Mesodermal cell (in vitro differentiated cells): Measurements from ENCODE around the gene SIL1.
"Not testable (repeated sequence)": the region's sequence is repeated elsewhere in the genome, so short reads cannot be mapped to it uniquely, and the experiment has no call there.

ENCODE experiments used
- H3K27ac ChIP-seq: 2 replicates; pipeline ENCODE4 v1.7.0; 2013; ENCODE audit warnings: mild to moderate bottlenecking, low read depth, low read length, moderate library complexity; ENCODE audit not compliant: severe bottlenecking
- H3K36me3 ChIP-seq: 2 replicates; pipeline ENCODE4 v1.7.1; 2013; ENCODE audit warnings: mild to moderate bottlenecking, low read length, moderate library complexity; ENCODE audit not compliant: control insufficient read depth, insufficient read depth
- H3K4me1 ChIP-seq: one replicate; pipeline ENCODE4 v1.7.1; 2013; ENCODE audit warnings: mild to moderate bottlenecking, low read length; ENCODE audit not compliant: insufficient read depth, control insufficient read depth, poor library complexity, severe bottlenecking
- H3K4me3 ChIP-seq: 2 replicates; pipeline ENCODE4 v1.7.0; 2013; ENCODE audit warnings: low read length, control low read depth, mild to moderate bottlenecking; ENCODE audit not compliant: insufficient read depth, poor library complexity, severe bottlenecking; ENCODE audit errors: extremely low read depth
- H3K9me3 ChIP-seq: 2 replicates; pipeline ENCODE4 v1.7.1; 2013; ENCODE audit warnings: mild to moderate bottlenecking, low read length, moderate library complexity; ENCODE audit not compliant: control insufficient read depth
- WGBS, 2 experiments: methylation state at CpG; one replicate each; pipeline ENCODE4 v1.1.5; 2013; ENCODE audit warnings: missing lambda C conversion rate in 2 of 2; ENCODE audit not compliant: insufficient coverage in 2 of 2; 5-methylcytosine and 5-hydroxymethylcytosine counted together

SIL1 gene

GRCh38 chr5:139222346-139222745, 24.2 kb upstream of the SIL1 start:
- no peak overlapping the region for H3K4me3 ChIP-seq
- no peak overlapping the region for H3K27ac ChIP-seq
- WGBS, 2 experiments, result 79 to 80% methylated on average over 2 of the region's 3 CpGs
- no peaks in the 10 kb centered on the region for H3K4me1 ChIP-seq
- H3K36me3 ChIP-seq, result no peaks in the 10 kb centered on the region
- no peaks in the 10 kb centered on the region for H3K9me3 ChIP-seq

- 90 to 94% methylated on average over 2 to 3 of the region's 7 CpGs for WGBS, 2 experiments
- H3K36me3 ChIP-seq, result not testable (repeated sequence)
Observed at GRCh38 chr5:139218038-139218437, 19.9 kb upstream of the SIL1 start.

GRCh38 chr5:139215107-139215975, 17.2 kb upstream of the SIL1 start:
- H3K4me1 ChIP-seq, result no peaks in the 10 kb centered on the region
- no peak overlapping the region for H3K27ac ChIP-seq
- H3K36me3 ChIP-seq, result no peaks in the 10 kb centered on the region
- H3K9me3 ChIP-seq, result peaks cover 6% of the 10 kb centered on the region
- H3K4me3 ChIP-seq, result no peak overlapping the region
- WGBS, 2 experiments, result 84 to 86% methylated on average over 10 to 12 of the region's 15 CpGs

More at GRCh38 chr5:139218038-139218437, 19.9 kb upstream of the SIL1 start:
- H3K4me3 ChIP-seq, H3K4me1 ChIP-seq, H3K9me3 ChIP-seq, H3K27ac ChIP-seq: not testable (repeated sequence)

- no peak overlapping the region for H3K27ac ChIP-seq
- H3K36me3 ChIP-seq, result no peaks in the 10 kb centered on the region
- no peak overlapping the region for H3K4me3 ChIP-seq
- H3K9me3 ChIP-seq, result peaks cover 6% of the 10 kb centered on the region
- WGBS, 2 experiments, result 67% methylated on average over 1 of the region's 2 CpGs; no CpG with 5 or more reads in 1 of the 2 experiments
- no peaks in the 10 kb centered on the region for H3K4me1 ChIP-seq
Observed at GRCh38 chr5:139214646-139215045, 16.5 kb upstream of the SIL1 start.

GRCh38 chr5:139212906-139213305, 14.7 kb upstream of the SIL1 start:
- 88 to 93% methylated on average over 2 of the region's 2 CpGs for WGBS, 2 experiments

GRCh38 chr5:139212486-139212885, 14.3 kb upstream of the SIL1 start:
- WGBS, 2 experiments, result 100% methylated on average over 1 of the region's 3 CpGs
- peaks cover 6% of the 10 kb centered on the region for H3K9me3 ChIP-seq
- H3K36me3 ChIP-seq, result no peaks in the 10 kb centered on the region
- no peak overlapping the region for H3K27ac ChIP-seq
- H3K4me1 ChIP-seq, result no peaks in the 10 kb centered on the region
- H3K4me3 ChIP-seq, result no peak overlapping the region

More at GRCh38 chr5:139212906-139213305, 14.7 kb upstream of the SIL1 start:
- H3K9me3 ChIP-seq, result peaks cover 6% of the 10 kb centered on the region
- H3K27ac ChIP-seq, result no peak overlapping the region
- H3K36me3 ChIP-seq, result no peaks in the 10 kb centered on the region
- H3K4me1 ChIP-seq, result no peaks in the 10 kb centered on the region
- no peak overlapping the region for H3K4me3 ChIP-seq

GRCh38 chr5:139210585-139210984, 12.4 kb upstream of the SIL1 start:
- no peaks in the 10 kb centered on the region for H3K9me3 ChIP-seq
- no peaks in the 10 kb centered on the region for H3K36me3 ChIP-seq
- no peak overlapping the region for H3K27ac ChIP-seq
- H3K4me1 ChIP-seq, result no peaks in the 10 kb centered on the region
- WGBS, 2 experiments, result 9 to 50% methylated on average over 1 of the region's 4 CpGs
- no peak overlapping the region for H3K4me3 ChIP-seq

- 100% methylated on average over 1 of the region's 3 CpGs; no CpG with 5 or more reads in 1 of the 2 experiments for WGBS, 2 experiments
- no peaks in the 10 kb centered on the region for H3K36me3 ChIP-seq
- no peaks in the 10 kb centered on the region for H3K9me3 ChIP-seq
- H3K4me3 ChIP-seq, result no peak overlapping the region
- no peak overlapping the region for H3K27ac ChIP-seq
- H3K4me1 ChIP-seq, result no peaks in the 10 kb centered on the region
Observed at GRCh38 chr5:139207297-139208000, 9.3 kb upstream of the SIL1 start.

GRCh38 chr5:139205586-139205985, 7.4 kb upstream of the SIL1 start:
- no peaks in the 10 kb centered on the region for H3K4me1 ChIP-seq
- H3K27ac ChIP-seq, result no peak overlapping the region
- no peaks in the 10 kb centered on the region for H3K36me3 ChIP-seq
- WGBS, 2 experiments, result 92% methylated on average over 2 of the region's 2 CpGs; no CpG with 5 or more reads in 1 of the 2 experiments
- H3K9me3 ChIP-seq, result no peaks in the 10 kb centered on the region
- H3K4me3 ChIP-seq, result no peak overlapping the region

- Histone ChIP-seq H3K4me1 (no peaks in the 10 kb centered on the region), H3K36me3 (no peaks in the 10 kb centered on the region), H3K4me3 (no peak overlapping the region), H3K9me3 (no peaks in the 10 kb centered on the region), H3K27ac (no peak overlapping the region)
- 89 to 95% methylated on average over 3 to 4 of the region's 4 CpGs for WGBS, 2 experiments
Observed at GRCh38 chr5:139205124-139205523, 7.0 kb upstream of the SIL1 start.

- no peaks in the 10 kb centered on the region for H3K9me3 ChIP-seq
- H3K36me3 ChIP-seq, result no peaks in the 10 kb centered on the region
- no peaks in the 10 kb centered on the region for H3K4me1 ChIP-seq
- WGBS, 2 experiments, result 100% methylated on average over 1 to 2 of the region's 2 CpGs
- H3K27ac ChIP-seq, result no peak overlapping the region
- no peak overlapping the region for H3K4me3 ChIP-seq
Observed at GRCh38 chr5:139204196-139204595, 6.0 kb upstream of the SIL1 start.
